Astrocyte (in vitro differentiated cells and primary cell): Measurements from ENCODE around the gene MAP4K2. TPM values are rescaled to one million over a fixed set of nuclear protein-coding genes. Genes with fewer than 3 reads are reported as not detected.

Experiments used
- DNase-seq: peaks from one replicate; pipeline ENCODE4 v3.0.0-alpha.2; 2010; ENCODE audit warnings: low read depth
- FAIRE-seq: peaks from 2 replicates; lab custom pipeline; 2011; peaks lifted over from hg19 to GRCh38; lab: Jason Lieb, UNC
- H2AFZ ChIP-seq: 2 replicates; pipeline ENCODE4 v1.6.0; 2012; ENCODE audit warnings: low read depth, low read length, inconsistent platforms
- H3K27ac ChIP-seq: 2 replicates; pipeline ENCODE4 v1.5.1; 2011; ENCODE audit warnings: low read depth, low read length, inconsistent platforms
- H3K27me3 ChIP-seq: 2 replicates; pipeline ENCODE4 v1.6.0; 2011; ENCODE audit warnings: low read length, inconsistent platforms; ENCODE audit not compliant: insufficient read depth
- H3K36me3 ChIP-seq: 2 replicates; pipeline ENCODE4 v1.5.1; 2011; ENCODE audit warnings: low read length, inconsistent platforms; ENCODE audit not compliant: insufficient read depth
- H3K4me1 ChIP-seq: 2 replicates; pipeline ENCODE4 v1.5.1; 2011; ENCODE audit warnings: low read length, inconsistent platforms; ENCODE audit not compliant: insufficient read depth
- H3K4me2 ChIP-seq: 2 replicates; pipeline ENCODE4 v1.6.0; 2012; ENCODE audit warnings: low read length, inconsistent platforms
- H3K4me3 ChIP-seq: 2 replicates; pipeline ENCODE4 v1.5.1; 2011; ENCODE audit warnings: low read depth, mild to moderate bottlenecking, low read length, inconsistent platforms; ENCODE audit not compliant: insufficient read depth
- H3K79me2 ChIP-seq: 2 replicates; pipeline ENCODE4 v1.6.0; 2012; ENCODE audit warnings: mild to moderate bottlenecking, low read length, inconsistent platforms; ENCODE audit not compliant: insufficient read depth
- H3K9ac ChIP-seq: 2 replicates; pipeline ENCODE4 v1.6.0; 2012; ENCODE audit warnings: mild to moderate bottlenecking, low read length, inconsistent platforms
- H3K9me3 ChIP-seq: 2 replicates; pipeline ENCODE4 v1.5.1; 2012; ENCODE audit warnings: low read depth, mild to moderate bottlenecking, low read length, inconsistent platforms; ENCODE audit not compliant: insufficient read depth
- H4K20me1 ChIP-seq: 2 replicates; pipeline ENCODE4 v1.6.0; 2012; ENCODE audit warnings: low read length, inconsistent platforms; ENCODE audit not compliant: insufficient read depth
- H3K27ac Mint-ChIP-seq: one replicate; pipeline ENCODE4 v1.8.0; 2021; ENCODE audit warnings: mild to moderate bottlenecking, mixed read lengths; ENCODE audit not compliant: unreplicated experiment
- H3K27me3 Mint-ChIP-seq: one replicate; pipeline ENCODE4 v1.8.0; 2021; ENCODE audit warnings: low read depth, mixed read lengths; ENCODE audit not compliant: unreplicated experiment
- H3K36me3 Mint-ChIP-seq: one replicate; pipeline ENCODE4 v1.8.0; 2021; ENCODE audit warnings: low read depth, mixed read lengths; ENCODE audit not compliant: unreplicated experiment
- H3K4me1 Mint-ChIP-seq: one replicate; pipeline ENCODE4 v1.8.0; 2021; ENCODE audit warnings: low read depth, mixed read lengths; ENCODE audit not compliant: unreplicated experiment
- H3K4me3 Mint-ChIP-seq: one replicate; pipeline ENCODE4 v1.8.0; 2021; ENCODE audit warnings: mild to moderate bottlenecking, moderate library complexity, mixed read lengths; ENCODE audit not compliant: unreplicated experiment
- H3K9me3 Mint-ChIP-seq: one replicate; pipeline ENCODE4 v1.8.0; 2021; ENCODE audit warnings: mild to moderate bottlenecking, mixed read lengths; ENCODE audit not compliant: unreplicated experiment
- EZH2 ChIP-seq: IDR thresholded peaks from 2 replicates; pipeline ENCODE4 v1.6.1; 2012; ENCODE audit warnings: mild to moderate bottlenecking, low read length, inconsistent platforms; ENCODE audit not compliant: insufficient read depth
- total RNA-seq: library from RNA; stranded (reverse); gene quantifications from 2 replicates; pipeline ENCODE4 v1.2.1, GENCODE V29; 2021
- TF ChIP-seq, protein P1 (sequence below): IDR thresholded peaks from 2 replicates; pipeline ENCODE4 v1.5.1; 2011; ENCODE audit warnings: low read depth, mild to moderate bottlenecking, inconsistent platforms, low read length, moderate library complexity; ENCODE audit not compliant: insufficient read depth

Gene MAP4K2
- total RNA-seq, 1 donor from 2014 or later = 11.2 TPM

DNA sequence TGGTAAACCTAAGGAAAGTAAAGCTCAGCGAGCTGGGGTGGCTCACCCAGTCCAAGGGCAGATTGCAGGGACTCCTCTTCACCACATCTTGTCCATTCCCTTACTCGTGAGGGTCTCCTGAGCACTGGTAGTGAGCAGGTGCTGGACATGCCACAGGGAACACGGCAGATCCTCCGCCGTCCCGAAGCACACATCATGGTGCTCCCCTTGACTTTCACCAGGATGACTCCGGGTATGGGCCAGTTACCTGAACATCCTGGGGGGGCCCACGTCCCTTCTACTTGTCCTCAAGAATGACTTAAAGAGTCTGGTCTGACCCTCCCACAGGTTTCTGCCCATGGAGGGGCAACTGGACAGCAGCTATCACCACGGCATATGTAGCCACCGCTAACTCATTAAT lies 16.7 kb downstream of the MAP4K2 start:
- H3K4me1 Mint-ChIP-seq = no peaks in the 10 kb centered on the region
- no peak for FAIRE-seq
- no peaks in the 10 kb centered on the region for H3K79me2 ChIP-seq
- TF ChIP-seq EZH2 = no peak
- TF ChIP-seq, protein P1, sequence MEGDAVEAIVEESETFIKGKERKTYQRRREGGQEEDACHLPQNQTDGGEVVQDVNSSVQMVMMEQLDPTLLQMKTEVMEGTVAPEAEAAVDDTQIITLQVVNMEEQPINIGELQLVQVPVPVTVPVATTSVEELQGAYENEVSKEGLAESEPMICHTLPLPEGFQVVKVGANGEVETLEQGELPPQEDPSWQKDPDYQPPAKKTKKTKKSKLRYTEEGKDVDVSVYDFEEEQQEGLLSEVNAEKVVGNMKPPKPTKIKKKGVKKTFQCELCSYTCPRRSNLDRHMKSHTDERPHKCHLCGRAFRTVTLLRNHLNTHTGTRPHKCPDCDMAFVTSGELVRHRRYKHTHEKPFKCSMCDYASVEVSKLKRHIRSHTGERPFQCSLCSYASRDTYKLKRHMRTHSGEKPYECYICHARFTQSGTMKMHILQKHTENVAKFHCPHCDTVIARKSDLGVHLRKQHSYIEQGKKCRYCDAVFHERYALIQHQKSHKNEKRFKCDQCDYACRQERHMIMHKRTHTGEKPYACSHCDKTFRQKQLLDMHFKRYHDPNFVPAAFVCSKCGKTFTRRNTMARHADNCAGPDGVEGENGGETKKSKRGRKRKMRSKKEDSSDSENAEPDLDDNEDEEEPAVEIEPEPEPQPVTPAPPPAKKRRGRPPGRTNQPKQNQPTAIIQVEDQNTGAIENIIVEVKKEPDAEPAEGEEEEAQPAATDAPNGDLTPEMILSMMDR = no peak
- no peak overlapping the region for H3K27ac ChIP-seq
- DNase-seq = no peak
- H4K20me1 ChIP-seq = no peaks in the 10 kb centered on the region
- H3K4me3 ChIP-seq = no peak overlapping the region
- no peaks in the 10 kb centered on the region for H3K9me3 Mint-ChIP-seq
- no peaks in the 10 kb centered on the region for H3K9me3 ChIP-seq
- H3K4me1 ChIP-seq = no peaks in the 10 kb centered on the region
- H3K27ac Mint-ChIP-seq = no peak overlapping the region
- H3K36me3 Mint-ChIP-seq = peaks cover 6% of the 10 kb centered on the region
- H3K27me3 Mint-ChIP-seq = no peaks in the 10 kb centered on the region
- H3K36me3 ChIP-seq = no peaks in the 10 kb centered on the region
- H3K27me3 ChIP-seq = no peaks in the 10 kb centered on the region
- H3K9ac ChIP-seq = no peak overlapping the region
- no peak overlapping the region for H3K4me2 ChIP-seq
- no peak overlapping the region for H3K4me3 Mint-ChIP-seq
- no peak overlapping the region for H2AFZ ChIP-seq

DNA sequence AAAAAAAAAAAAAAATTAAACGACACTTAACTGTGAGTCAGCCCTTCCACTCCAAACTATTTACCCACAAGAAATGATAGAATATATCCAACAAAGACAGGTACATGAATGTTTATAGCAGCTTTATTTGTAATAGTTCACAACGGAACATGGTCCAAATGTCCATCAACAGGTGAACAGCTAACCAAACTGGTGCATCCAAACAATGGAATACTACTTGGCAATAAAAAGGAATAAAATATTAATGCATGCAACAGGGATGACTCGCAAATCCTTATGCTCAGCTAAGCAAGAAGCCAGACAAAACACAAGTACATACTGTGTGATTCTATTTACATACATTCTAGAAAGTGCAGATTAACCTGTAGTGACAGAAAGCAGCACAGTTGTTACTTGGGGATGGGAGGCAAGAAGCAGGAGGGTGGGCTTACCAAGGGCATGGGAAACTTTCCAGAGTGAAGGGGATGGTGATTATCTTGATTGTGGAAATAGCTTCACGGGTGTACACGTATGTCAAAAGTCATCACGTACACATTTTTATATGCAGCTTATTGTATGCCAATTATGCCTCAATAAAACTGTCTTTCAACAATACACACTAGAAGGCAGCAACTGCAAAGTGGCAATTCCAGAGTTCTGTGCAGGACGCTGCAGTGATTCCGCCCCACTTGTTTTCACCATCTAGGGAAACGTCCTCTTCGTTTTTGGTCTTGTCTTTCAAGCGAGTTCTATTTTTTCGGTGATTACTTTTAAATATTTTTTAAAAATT lies 18.0 kb downstream of the MAP4K2 start:
- no peaks in the 10 kb centered on the region for H3K27me3 Mint-ChIP-seq
- H3K79me2 ChIP-seq = no peaks in the 10 kb centered on the region
- no peaks in the 10 kb centered on the region for H3K4me1 Mint-ChIP-seq
- no peak for FAIRE-seq
- H4K20me1 ChIP-seq = no peaks in the 10 kb centered on the region
- H3K9ac ChIP-seq = no peak overlapping the region
- no peak for TF ChIP-seq EZH2
- TF ChIP-seq, protein P1 = no peak
- H3K36me3 ChIP-seq = no peaks in the 10 kb centered on the region
- no peak overlapping the region for H3K4me3 Mint-ChIP-seq
- H3K27ac Mint-ChIP-seq = no peak overlapping the region
- H3K27ac ChIP-seq = no peak overlapping the region
- H3K4me2 ChIP-seq = no peak overlapping the region
- no peaks in the 10 kb centered on the region for H3K9me3 ChIP-seq
- no peak overlapping the region for H3K4me3 ChIP-seq
- H3K36me3 Mint-ChIP-seq = peaks cover 2% of the 10 kb centered on the region
- no peak overlapping the region for H2AFZ ChIP-seq
- no peaks in the 10 kb centered on the region for H3K9me3 Mint-ChIP-seq
- no peaks in the 10 kb centered on the region for H3K27me3 ChIP-seq
- DNase-seq = no peak
- no peaks in the 10 kb centered on the region for H3K4me1 ChIP-seq
